HG03520 (cell line): ENCODE results near the gene NEUROG3.

Experiments
- ATAC-seq: cut with Tn5 transposase; IDR thresholded peaks from one replicate; pipeline ENCODE4 v1.9.1; 2021; ENCODE audit warnings: mild to moderate bottlenecking, moderate library complexity; ENCODE audit not compliant: unreplicated experiment

NEUROG3 gene, protein sequence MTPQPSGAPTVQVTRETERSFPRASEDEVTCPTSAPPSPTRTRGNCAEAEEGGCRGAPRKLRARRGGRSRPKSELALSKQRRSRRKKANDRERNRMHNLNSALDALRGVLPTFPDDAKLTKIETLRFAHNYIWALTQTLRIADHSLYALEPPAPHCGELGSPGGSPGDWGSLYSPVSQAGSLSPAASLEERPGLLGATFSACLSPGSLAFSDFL

DNA sequence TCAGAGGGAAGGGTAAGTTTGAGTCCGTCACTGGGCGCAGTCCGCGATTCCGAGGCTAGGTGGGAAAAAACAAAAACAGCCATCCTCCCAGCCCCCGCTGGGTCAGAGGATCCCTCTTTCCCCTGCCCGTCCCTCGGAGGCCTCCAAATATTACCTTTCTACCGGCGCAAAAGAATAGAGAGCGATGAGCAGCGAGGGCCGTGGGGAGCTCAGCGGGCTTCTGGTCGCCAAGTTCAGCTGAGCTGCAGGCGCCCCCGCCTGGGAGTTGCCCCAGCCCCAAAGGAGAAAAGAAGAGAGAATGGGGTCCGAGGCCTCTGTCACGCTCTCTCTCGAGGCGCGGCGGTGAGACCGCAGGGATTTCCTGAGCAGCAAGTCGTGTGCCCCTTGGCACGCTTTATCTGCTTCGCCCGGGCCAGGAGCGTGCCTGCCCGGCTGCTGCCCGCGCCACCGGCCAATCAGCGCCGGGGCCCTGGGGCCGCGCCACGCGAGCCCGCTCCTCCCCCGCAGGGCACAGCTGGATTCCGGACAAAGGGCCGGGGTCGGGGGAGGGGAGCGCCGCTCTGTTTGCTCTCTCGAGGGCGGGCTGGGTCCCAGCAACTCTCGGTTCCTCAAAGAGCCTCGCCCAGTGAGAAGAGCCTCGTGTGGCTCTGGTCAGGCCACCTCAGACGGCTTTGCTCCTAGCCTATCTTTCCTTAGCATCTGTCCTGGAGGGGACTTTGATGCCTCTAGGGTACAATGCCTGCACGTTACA lies at the start of gene NEUROG3:
TSS of gene NEUROG3 (minus strand) at position 367 of the 751 bp plus-strand sequence. CDS start 379 bp downstream, outside the sequence.
- no peak for ATAC-seq

DNA sequence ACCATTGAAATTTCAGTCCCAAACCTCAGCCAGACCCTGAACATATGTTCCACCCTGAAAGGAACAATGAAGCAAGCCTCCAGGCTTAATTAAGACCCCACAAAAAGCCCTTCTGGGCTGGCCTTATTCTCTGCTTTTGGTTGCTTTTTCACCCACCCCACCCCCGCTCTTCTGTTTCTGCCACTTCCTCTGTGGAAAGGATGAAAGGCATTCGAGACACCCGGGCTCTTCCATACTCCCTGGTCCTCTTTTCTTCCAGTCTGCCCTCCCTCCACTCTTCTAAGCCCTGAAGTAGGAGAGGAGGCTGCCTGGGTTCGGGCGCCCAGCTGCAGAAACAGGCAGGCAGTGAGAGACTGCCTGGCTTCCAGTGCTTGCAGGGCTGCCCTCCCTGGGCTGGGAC lies 47.4 kb upstream of the NEUROG3 start:
- ATAC-seq = no peak

DNA sequence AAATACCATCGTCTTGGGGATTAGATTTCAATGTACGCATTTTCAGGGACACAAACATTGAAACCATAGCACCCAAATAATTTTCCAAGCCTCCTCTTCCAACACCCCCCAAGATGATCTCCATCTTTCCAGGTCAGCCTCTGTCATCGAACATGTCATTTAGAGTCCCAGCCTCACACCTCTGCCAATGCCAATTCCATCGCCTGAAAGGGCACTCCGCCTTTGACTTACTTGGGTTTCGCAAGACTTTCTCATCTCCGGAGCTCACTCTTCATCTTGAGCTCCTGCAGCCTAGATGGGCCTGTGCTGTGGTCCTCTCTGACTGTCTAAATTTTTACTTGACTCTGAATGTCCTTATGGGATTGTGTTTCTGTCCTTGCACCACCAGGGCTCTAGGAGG lies 46.4 kb upstream of the NEUROG3 start:
- no peak for ATAC-seq

DNA sequence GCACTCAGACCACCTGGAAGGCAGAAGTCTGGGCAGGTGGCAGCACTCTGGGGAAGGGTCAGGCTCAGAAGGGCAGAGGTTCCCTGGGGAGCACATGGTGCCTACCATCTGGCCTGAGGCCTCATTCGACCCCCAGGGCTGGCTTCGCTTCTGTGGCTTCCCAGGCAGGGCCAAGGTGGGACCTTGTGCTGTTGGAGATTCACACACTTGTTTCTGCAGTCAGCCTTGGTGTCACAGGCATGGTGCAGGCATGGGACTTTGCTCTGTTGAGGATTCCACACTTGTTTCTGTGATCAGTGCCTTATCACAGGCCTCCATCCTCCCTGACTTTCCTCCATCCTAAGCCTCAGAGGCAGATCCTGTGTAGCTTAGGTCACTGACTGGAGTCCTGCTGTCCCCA lies 45.5 kb upstream of the NEUROG3 start:
- ATAC-seq = no peak

DNA sequence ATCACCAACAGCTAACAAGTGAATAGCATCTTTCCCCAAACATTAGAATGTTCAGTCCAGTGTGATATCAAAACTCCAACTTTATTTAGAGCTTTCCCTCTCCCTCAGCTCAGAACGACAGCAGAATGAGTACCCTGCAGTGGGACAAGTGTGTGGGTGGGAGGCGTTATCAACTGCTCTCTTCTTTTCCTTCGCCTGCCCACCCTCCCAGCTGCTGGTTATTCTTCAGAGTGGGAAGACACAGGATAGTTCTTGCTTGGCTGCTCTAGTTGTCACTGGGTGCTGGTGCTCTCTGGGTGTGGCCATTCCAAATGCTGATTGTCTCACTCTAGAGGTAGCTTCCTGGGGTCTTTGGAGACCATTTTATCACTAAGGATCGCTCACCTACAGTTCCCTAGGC lies 43.1 kb upstream of the NEUROG3 start:
- no peak for ATAC-seq

DNA sequence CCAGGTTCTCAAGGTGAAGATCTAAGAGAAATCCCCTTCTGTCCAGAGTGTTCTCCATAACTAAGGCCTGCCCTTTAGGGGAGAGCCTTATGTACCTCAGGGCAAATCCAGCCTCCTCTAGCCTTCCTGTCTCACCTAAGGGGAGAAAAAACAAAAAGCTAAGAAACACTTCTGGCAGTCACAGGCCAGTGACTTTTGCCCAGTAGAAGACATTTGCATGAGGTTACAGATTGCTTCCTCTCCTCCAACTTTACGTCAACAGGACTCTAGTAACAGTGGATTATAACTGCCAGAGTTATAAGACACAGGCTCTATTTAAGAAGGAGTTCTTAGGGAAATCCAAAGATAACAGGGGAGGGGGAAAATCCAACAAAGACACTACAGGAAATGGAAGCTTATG lies 40.9 kb upstream of the NEUROG3 start:
- ATAC-seq = no peak

DNA sequence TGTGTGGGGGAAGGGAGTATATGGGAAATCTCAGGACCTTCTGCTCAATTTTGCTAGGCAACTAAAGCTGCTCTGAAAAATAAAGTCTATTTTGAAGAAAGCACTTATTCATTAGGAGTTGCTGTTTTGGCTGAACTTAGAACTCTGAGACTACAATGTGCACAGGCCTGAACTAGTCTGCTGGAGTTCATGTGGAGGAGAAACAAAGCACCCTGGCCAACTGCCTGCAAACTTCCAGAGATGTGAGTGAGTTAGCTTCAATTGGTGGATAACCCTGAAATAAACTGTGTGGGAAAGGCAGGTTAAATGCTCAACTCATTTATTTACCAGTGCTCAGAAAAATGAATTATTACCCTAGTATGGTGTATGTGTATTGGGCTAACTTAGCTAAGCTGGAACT lies 39.5 kb upstream of the NEUROG3 start:
- no peak for ATAC-seq

DNA sequence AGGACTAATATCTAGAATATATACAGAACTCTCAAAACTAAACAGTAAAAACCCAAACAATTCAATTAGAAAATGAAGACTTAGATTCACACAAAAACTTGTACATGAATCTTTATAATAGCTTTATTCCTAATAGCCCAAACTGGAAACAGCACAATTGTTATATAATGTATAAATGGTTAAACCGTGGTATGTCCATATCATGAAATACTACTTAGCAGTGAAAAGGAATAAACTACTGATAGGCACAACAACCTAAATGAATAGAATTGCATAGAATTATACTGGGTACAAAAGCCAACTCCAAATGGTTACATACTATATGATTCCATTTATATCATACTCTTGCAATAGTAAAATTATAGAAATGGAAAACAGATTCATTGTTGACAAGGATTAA lies 35.9 kb upstream of the NEUROG3 start:
- ATAC-seq = no peak

DNA sequence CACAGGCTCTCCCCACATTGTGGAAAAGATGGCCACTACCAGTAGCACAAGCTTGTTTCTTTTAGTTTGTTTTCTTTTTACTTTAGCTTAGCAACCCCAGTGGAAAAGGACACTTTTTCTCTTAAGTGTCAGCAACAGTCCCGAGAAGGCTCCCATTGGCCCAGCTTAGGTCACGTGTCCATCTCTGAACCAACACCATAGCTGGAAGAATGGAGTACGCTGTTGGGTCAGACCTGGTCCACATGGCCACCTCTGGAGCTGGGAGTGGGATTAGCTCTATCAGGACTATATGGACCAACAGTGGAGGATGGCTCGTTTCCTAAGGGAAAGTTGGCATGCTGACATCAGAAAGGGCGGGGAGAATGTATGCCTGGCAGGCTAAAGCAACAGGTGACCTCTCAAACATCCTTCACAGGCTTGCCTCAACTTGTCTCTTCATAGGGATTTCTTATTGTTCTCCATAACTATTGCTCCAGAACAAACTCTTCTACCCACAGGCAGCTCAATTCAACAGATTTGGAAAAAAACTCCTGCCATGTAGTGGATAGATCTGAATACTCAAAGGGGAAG lies 27.6 kb upstream of the NEUROG3 start:
- no peak for ATAC-seq

DNA sequence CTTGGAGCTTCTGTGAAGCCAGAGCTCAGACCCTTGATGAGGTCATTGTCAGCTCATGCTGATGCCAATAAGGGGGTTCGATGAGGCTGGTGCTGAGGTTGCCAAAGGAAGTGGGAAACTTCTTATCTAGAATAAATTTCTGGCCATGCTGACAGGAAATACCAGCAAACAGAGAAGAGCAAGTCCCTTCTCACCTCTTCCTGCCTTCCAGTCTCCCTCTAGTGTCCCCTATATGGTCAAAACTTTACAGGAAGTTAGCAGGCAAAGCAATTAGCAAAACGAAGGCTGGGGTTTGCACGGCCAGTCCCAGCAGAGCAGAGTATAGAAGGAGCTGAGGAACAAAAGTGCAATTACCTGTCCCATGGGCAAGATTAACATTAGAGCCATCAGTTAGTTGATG lies 15.1 kb upstream of the NEUROG3 start:
- no peak for ATAC-seq

DNA sequence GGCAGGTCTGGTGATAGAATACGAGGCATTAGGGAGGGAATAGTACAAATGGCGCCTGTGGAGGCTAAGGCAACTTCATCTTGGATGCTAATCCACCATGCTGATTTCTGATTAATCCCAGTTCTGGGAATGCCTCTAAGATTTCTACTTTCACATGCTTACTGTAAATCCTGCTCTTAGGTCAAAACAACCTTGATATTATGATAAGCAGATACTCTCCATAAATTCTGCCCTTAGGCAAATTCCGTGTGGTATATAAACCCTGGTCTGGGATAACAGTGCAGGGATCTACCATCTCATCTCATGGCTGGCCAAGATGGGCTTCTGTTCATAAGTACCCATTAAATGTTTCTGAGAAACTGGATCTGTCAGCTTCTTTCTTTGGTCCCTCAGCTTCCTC lies 11.4 kb upstream of the NEUROG3 start:
- ATAC-seq = no peak

DNA sequence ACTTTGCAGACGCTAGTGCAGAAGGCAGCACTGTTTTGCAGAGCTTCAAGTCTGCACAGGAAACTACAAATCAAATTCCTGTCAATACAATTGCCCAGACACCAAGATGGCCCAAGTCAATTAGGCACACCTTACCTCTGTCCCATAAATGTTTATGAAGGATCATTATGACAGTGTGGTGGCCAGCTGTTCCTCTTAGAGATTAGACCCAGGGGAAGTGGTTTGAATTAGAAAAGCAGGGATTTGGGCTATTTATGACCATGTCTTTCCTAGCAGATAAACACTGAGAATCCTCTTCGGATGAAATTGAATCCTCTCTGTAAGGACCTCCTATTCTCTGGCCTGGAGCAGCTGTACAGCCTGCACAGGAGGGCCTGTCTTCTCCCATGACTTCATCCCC lies 9.9 kb upstream of the NEUROG3 start:
- no peak for ATAC-seq

DNA sequence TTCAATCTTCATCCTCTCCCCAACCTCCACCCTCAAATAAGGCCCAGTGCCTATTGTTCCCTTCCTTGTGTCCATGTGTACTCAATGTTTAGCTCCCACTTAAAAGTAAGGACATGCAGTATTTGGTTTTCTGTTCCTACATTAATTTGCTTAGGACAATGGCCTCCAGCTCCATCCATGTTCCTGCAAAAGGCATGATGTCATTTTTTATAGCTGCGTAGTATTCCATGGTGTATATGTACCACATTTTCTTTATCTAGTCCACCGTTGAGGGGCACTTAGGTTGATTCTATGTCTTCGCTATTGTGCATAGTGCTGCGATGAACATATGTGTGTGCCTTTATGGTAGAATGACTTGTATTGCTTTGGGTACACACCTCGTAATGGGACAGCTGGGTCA lies 7.2 kb upstream of the NEUROG3 start:
- ATAC-seq = no peak

DNA sequence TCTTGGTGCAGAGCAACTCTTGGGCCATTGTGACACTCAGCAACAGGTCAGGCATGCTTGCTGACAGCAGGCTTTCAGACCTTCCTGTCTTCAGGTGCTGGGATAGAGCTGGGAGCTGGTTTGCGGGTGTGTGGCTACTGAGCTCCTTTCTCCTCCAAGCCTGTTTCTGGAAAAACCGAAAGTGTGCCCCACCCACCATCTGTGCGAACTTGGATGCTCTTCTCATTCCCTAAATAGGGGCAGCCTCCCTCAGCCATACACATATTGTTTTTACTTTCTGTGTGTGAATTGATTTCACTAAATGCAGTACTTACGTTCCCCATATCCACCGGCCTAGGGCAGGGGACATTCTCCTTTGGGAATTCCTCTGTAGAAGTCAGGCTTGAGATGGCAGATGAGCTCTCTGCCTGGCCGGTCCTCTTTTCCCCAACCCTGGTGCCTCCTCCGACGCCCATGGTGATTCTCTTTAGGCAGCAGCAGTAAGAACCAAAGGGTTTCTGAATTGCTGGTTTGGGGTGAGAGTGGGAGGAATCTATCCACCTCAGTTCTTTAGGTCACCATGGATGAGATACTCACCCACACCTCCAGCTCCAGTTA lies 6.3 kb upstream of the NEUROG3 start:
- ATAC-seq = no peak

DNA sequence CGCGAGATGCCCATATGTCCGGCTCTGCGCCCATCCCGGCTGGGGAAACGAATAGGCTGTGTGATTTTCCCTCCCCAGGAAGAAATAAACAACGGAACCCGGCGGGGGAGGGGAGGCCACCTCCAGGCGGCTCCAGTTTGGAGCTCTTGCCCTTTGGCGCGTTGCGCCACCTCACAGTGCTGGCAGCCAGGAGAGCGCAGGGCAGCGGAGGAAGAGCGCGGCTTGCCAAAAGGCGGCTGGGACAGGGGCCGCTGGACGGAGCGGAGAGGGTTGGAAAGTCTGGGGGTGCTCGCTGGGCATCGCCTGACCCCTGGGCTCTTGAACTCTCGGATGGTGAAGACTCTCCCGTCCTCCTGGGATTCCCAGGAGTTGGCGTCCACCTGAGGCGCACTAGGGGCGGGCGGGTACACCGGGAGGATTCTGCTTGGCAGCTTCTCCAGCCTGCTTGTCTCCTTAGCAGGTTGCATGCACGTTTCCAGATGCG lies 5.3 kb upstream of the NEUROG3 start:
- ATAC-seq = no peak

DNA sequence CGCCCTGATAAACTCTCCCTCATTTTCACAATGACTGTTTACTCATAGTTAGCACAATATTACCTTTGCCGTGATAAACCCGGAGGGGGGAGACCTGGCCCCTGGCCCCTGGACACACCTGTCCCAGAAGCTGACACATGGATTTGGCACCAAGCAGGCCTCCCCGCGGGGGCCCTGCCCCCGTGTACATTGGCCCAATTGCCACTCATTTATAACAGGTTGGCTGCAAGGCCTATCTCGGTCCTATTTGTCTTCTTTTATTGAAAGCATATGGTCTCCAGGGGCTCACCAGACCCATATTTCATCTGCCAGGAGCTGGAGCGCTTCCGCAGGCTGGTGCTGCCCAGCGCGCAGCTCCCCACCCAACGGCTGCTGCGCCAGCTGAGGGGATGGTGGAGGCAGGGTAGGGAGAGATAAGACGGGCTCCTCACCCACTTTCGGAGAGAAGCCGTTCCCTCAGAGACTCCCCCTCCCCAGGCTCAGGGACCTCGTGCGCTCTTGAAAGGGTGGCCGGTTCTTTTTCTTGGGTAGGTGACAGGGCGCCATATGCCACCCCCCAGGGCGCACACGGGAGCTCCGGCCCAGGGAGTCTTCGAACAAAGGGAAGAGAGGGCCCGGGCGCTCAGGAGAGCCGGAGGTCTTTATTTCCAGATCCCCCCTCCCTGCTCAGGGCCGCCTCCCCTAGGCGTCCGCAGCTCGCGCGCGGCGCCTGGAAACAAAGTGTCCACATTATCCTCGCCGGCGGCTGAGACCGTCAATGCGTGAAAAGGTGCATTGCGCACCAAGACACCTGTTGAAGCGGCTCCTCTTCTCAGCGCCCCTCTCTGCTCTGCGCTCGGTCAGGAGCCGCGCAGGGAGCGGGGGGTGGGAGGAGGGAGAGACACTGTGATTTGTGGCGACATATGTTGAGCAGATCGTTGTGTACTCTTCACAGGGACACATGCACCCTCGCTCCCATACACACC lies 4.3 kb upstream of the NEUROG3 start:
- no peak for ATAC-seq

DNA sequence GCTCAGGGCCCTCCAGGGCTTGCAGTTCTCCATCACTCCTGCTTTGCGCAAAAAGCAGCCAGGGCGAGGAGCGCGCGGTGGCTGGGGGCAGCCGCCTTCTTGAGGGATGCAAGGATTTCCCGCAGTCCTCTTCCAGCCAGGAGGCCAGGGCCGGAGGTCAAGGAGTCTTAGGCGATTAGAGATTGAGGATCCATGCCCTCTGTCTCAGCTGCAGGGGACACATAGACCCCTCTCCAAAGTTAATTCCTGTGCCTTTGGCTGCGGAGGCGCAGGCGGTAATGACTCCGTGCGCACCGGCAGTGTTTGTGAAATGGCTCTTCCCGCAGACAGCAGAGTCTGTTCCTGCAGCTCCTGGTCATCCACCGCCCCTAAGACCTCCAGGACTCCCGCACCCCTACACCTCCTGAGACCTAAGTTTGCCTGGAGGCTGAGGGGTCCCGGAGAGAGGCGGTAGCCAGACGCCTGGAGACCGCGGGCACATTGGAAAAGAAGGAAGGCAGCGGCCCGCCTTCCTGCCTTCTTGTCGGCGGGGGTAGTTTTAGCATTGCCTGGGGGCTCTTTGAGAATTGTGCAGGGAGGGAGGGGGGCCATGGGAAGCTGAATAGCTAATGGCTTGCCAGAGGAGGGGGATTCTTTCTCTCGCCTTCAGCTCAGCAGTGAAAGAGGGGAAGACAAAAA lies 3.3 kb upstream of the NEUROG3 start:
- ATAC-seq = no peak

DNA sequence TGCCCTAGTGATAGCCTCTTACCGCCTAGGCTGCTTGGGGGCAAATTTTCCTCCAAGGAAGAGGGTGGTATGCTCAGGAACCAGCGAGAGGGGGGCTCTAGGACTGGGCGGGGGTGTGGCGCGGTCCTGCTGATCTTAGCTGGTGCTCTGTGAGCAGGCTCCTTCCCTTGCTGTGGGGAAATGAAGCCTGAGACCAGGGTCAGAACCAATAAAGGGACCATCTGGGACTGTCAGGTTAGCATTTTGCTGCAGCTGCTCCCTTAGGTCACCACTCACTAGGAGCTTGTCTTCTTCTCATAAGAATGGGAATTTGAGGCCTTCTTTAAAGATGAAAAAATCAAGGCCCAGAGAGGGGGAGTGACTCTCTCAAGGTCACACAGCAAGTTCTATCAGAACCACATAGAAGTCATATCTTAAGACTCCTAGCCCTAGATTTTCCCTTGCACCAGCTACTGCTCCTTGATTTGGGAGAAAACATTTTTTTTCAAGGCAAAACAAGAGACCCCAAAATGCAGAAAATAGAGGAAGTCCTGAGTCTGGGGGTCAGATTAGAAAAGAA lies 2.0 kb upstream of the NEUROG3 start:
- no peak for ATAC-seq

DNA sequence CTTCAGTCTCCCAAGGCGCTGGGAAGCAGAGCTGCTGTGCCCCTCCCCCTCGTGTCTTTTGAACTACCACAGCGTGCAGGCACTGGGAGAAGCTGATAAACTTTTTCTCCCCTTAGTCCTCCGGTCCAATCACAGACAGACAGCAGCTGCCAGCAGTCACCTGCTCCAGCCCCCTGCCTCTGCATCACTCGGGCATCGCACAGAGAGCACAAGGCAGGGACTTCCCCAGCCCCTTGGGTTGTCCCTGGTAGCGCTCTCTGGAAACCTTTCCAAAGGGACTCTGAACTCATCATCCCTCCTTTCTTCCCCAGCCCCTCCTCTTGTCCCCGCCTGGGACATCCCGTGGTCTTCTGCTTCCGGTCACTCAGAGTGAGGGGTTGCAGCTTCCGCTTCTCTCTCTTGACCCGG lies 1.4 kb upstream of the NEUROG3 start:
- ATAC-seq = no peak
